Measurements from ENCODE around the gene NOL8.

DNA sequence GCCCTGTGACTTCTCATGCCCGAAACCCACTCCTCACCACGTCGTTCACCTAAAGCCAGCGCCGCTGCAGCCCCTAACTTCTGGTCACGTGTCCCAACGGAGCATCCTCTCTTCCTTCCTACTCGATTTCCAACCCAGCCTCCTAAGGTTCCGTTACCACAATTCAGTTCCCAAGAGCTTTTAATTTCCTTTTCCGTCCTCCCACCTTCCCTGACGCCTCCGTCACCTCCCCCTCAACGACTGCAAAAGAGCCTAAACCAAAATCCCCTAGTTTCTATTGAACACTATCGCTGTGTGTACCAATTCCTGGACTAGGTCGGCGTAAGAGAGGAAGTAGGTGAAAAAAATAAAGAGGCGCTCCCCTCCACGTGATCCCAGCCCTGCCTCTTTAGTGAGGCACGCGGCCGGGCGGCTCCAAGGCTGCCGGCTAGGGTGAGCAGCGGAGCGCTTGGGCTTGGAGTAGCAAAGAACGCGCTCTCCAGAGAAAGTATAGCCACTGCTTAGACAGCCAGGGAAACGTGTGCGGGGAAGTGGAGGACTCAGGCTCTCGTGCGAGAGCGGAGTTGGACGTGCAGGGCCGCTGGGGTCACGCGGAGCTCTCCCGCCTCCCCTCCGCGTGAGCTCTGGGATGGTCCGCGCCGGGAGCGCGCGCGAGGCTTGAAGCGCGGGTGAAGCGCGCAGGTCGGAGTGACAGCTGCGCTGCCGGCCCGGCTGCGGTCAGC lies at the start of gene NOL8, which contains the start of gene CENPP:
- TF ChIP-seq, protein P1, sequence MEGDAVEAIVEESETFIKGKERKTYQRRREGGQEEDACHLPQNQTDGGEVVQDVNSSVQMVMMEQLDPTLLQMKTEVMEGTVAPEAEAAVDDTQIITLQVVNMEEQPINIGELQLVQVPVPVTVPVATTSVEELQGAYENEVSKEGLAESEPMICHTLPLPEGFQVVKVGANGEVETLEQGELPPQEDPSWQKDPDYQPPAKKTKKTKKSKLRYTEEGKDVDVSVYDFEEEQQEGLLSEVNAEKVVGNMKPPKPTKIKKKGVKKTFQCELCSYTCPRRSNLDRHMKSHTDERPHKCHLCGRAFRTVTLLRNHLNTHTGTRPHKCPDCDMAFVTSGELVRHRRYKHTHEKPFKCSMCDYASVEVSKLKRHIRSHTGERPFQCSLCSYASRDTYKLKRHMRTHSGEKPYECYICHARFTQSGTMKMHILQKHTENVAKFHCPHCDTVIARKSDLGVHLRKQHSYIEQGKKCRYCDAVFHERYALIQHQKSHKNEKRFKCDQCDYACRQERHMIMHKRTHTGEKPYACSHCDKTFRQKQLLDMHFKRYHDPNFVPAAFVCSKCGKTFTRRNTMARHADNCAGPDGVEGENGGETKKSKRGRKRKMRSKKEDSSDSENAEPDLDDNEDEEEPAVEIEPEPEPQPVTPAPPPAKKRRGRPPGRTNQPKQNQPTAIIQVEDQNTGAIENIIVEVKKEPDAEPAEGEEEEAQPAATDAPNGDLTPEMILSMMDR (conservative IDR thresholded peaks at IDR 0.05) = no peak
- TF ChIP-seq EZH2 (IDR thresholded peaks at IDR 0.05; ENCODE audit: low read depth) = no peak

All from PC-9 (cell line).